ENCODE results near the gene RAVER2. TPM values are rescaled to one million over a fixed set of nuclear protein-coding genes. Genes with fewer than 3 reads are reported as not detected.

The RAVER2 gene
- total RNA-seq, 1 donor from 2014 or later, result 11.9 TPM

DNA sequence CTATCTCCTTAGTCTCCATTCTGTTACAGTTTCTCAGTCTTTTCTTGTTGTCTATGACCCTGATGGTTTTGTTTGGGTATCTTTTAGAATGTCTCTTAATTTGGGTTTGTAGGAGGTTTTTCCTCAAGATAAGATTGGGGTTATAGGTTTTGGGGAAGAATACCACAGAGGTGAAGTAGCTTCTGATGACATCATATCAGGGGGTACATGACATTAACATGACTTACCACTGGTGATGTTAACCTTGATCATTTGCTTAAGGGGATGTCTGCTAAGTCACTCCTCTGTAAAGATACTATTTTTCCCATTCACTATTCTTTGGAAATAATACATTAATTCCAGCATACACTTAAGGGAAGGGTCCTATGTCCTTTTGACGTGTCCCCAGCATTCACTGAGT is 11.9 kb downstream of the RAVER2 start:
- no peak for DNase-seq (ENCODE audit: low spot score)
- H3K27ac Mint-ChIP-seq (ENCODE audit: unreplicated experiment), result no peak overlapping the region
- no peaks in the 10 kb centered on the region for H3K27me3 Mint-ChIP-seq (ENCODE audit: unreplicated experiment)
- H3K9me3 Mint-ChIP-seq (ENCODE audit: unreplicated experiment), result no peaks in the 10 kb centered on the region
- TF ChIP-seq, protein P1, sequence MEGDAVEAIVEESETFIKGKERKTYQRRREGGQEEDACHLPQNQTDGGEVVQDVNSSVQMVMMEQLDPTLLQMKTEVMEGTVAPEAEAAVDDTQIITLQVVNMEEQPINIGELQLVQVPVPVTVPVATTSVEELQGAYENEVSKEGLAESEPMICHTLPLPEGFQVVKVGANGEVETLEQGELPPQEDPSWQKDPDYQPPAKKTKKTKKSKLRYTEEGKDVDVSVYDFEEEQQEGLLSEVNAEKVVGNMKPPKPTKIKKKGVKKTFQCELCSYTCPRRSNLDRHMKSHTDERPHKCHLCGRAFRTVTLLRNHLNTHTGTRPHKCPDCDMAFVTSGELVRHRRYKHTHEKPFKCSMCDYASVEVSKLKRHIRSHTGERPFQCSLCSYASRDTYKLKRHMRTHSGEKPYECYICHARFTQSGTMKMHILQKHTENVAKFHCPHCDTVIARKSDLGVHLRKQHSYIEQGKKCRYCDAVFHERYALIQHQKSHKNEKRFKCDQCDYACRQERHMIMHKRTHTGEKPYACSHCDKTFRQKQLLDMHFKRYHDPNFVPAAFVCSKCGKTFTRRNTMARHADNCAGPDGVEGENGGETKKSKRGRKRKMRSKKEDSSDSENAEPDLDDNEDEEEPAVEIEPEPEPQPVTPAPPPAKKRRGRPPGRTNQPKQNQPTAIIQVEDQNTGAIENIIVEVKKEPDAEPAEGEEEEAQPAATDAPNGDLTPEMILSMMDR (IDR thresholded peaks at IDR 0.05; ENCODE audit: unreplicated experiment), result no peak
- peaks cover 19% of the 10 kb centered on the region for H3K4me1 Mint-ChIP-seq (ENCODE audit: unreplicated experiment)
- no peak overlapping the region for H3K4me3 Mint-ChIP-seq (ENCODE audit: unreplicated experiment)
- no peaks in the 10 kb centered on the region for H3K36me3 Mint-ChIP-seq (ENCODE audit: low read depth, unreplicated experiment)

DNA sequence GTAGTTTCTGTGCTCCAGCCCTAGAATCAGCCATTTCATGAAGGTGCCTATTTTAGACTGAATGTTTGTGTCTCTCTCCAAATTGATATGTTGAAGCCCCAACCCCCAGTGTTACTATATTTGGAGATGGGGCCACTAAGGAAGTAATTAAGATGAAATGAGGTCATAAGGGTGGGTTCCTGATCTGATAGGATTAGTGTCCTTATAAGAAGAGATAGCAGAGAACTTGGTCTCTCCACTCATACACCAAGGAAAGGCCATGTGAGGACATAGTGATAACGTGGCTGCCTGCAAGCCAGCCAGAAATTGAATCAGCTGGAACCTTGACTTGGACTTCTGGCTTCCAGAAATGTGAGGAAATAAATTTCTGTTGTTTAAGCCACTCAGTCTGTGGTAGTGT is 12.3 kb downstream of the RAVER2 start:
- Mint-ChIP-seq H3K36me3 (ENCODE audit: low read depth, unreplicated experiment) (no peaks in the 10 kb centered on the region), H3K9me3 (ENCODE audit: unreplicated experiment) (no peaks in the 10 kb centered on the region), H3K4me3 (ENCODE audit: unreplicated experiment) (no peak overlapping the region), H3K27ac (ENCODE audit: unreplicated experiment) (no peak overlapping the region), H3K4me1 (ENCODE audit: unreplicated experiment) (peaks cover 19% of the 10 kb centered on the region), H3K27me3 (ENCODE audit: unreplicated experiment) (no peaks in the 10 kb centered on the region)
- TF ChIP-seq, protein P1 (IDR thresholded peaks at IDR 0.05; ENCODE audit: unreplicated experiment), result no peak
- DNase-seq (ENCODE audit: low spot score), result no peak

DNA sequence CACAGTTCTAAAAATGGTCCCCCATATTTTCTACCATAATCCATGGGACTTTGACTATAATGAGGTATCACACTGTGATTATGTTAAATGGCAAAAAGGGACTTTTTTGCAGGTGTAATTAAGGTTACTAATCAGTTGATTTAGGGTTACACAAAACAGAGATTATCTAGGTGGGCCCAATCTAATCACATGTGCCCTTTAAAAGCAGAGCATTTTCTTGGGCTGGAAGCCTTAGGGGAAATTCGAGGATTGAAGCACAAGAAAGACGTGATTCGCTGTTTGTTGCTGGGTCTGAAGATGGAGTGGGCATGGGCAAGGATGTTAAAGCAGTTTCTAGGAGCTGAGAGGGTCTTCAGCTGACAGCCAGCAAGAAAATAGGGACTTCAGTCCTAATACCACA is 13.4 kb downstream of the RAVER2 start:
- DNase-seq (ENCODE audit: low spot score), result no peak
- Mint-ChIP-seq H3K4me3 (ENCODE audit: unreplicated experiment) (no peak overlapping the region), H3K4me1 (ENCODE audit: unreplicated experiment) (peaks cover 19% of the 10 kb centered on the region), H3K27me3 (ENCODE audit: unreplicated experiment) (no peaks in the 10 kb centered on the region), H3K36me3 (ENCODE audit: low read depth, unreplicated experiment) (no peaks in the 10 kb centered on the region), H3K27ac (ENCODE audit: unreplicated experiment) (no peak overlapping the region), H3K9me3 (ENCODE audit: unreplicated experiment) (no peaks in the 10 kb centered on the region)
- TF ChIP-seq, protein P1 (IDR thresholded peaks at IDR 0.05; ENCODE audit: unreplicated experiment), result no peak

DNA sequence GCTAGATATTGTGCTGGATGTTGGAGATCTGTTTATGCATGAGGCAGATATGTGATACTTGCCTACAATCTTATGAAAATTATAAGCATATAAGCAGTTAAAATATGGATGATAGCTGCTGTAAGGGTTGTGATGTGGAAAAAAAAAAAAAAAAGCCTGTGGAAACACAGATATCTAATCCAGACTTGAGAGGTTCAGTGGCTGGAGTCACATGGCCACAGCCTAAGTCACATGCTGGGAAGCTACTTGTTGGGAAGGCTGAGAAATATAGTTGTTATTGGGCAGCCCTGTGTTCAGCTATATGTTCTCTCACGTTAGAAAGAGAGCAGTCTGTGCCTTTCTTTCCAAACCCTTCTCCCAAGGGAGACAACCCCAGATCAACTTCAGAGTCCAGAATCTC is 15.1 kb downstream of the RAVER2 start:
- no peak overlapping the region for H3K4me3 Mint-ChIP-seq (ENCODE audit: unreplicated experiment)
- TF ChIP-seq, protein P1 (IDR thresholded peaks at IDR 0.05; ENCODE audit: unreplicated experiment), result no peak
- H3K4me1 Mint-ChIP-seq (ENCODE audit: unreplicated experiment), result peaks cover 12% of the 10 kb centered on the region
- no peak overlapping the region for H3K27ac Mint-ChIP-seq (ENCODE audit: unreplicated experiment)
- no peak for DNase-seq (ENCODE audit: low spot score)
- H3K27me3 Mint-ChIP-seq (ENCODE audit: unreplicated experiment), result no peaks in the 10 kb centered on the region
- peaks cover 4% of the 10 kb centered on the region for H3K36me3 Mint-ChIP-seq (ENCODE audit: low read depth, unreplicated experiment)
- no peaks in the 10 kb centered on the region for H3K9me3 Mint-ChIP-seq (ENCODE audit: unreplicated experiment)

DNA sequence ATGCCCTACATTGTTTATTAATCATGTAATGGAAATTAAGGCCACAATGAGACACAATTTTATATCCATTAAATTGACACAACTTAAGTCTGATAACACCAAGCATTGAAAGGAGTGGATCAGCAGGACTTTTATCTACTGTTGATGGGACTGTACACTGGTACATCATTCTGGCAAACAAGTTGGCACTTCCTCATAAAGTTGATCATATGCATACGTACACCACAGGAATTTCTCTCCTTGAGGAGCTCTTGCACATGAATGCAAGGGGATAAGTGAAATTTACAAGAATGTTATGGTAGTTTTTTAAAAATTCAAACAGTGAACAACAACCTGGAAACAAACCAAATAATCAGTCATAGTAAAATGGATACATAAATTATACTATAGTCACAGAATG is 20.1 kb downstream of the RAVER2 start:
- Mint-ChIP-seq H3K27ac (ENCODE audit: unreplicated experiment) (no peak overlapping the region), H3K27me3 (ENCODE audit: unreplicated experiment) (no peaks in the 10 kb centered on the region), H3K4me3 (ENCODE audit: unreplicated experiment) (no peak overlapping the region), H3K4me1 (ENCODE audit: unreplicated experiment) (peaks cover 5% of the 10 kb centered on the region), H3K36me3 (ENCODE audit: low read depth, unreplicated experiment) (peaks cover 4% of the 10 kb centered on the region), H3K9me3 (ENCODE audit: unreplicated experiment) (no peaks in the 10 kb centered on the region)
- no peak for DNase-seq (ENCODE audit: low spot score)
- TF ChIP-seq, protein P1 (IDR thresholded peaks at IDR 0.05; ENCODE audit: unreplicated experiment), result no peak

Data from endothelial cell (in vitro differentiated cells).